Neutrophil (primary cell): Measurements from ENCODE around the gene HLA-A.

ENCODE experiments used
- H3K27ac ChIP-seq: fragments of 200-600 bp; sonication (generic); 2 replicates; pipeline ENCODE4 v1.5.1; 2016; ENCODE audit warnings: mild to moderate bottlenecking, moderate library complexity
- H3K27me3 ChIP-seq: fragments of 200-600 bp; sonication (generic); 2 replicates; pipeline ENCODE4 v1.6.0; 2016; ENCODE audit warnings: mild to moderate bottlenecking
- H3K36me3 ChIP-seq: fragments of 200-600 bp; sonication (generic); 2 replicates; pipeline ENCODE4 v1.5.1; 2017
- H3K4me1 ChIP-seq, 2 experiments: fragments of 200-600 bp in 1 of 2; sonication (generic) in 1 of 2; 1 replicate in 1 of 2; 2 replicates in 1 of 2; pipeline versions ENCODE4 v1.5.1 to v1.6.1; 2013 to 2016; ENCODE audit warnings: low read depth in 1 of 2, low read length in 1 of 2, mild to moderate bottlenecking in 1 of 2, moderate library complexity in 1 of 2; ENCODE audit not compliant: control insufficient read depth in 1 of 2, insufficient read depth in 1 of 2
- H3K4me3 ChIP-seq, 2 experiments: fragments of 200-600 bp in 1 of 2; sonication (generic) in 1 of 2; 1 replicate in 1 of 2; 2 replicates in 1 of 2; pipeline ENCODE4 v1.5.1; 2013 to 2016; ENCODE audit warnings: low read depth in 1 of 2, low read length in 1 of 2, mild to moderate bottlenecking in 1 of 2, moderate library complexity in 1 of 2
- H3K9me3 ChIP-seq: fragments of 200-600 bp; sonication (generic); 2 replicates; pipeline ENCODE4 v1.5.1; 2016
- CTCF ChIP-seq: fragments of 200-600 bp; sonication (generic); IDR thresholded peaks from 2 replicates; pipeline ENCODE4 v1.5.1; 2016; ENCODE audit warnings: antibody characterized with exemption

Gene HLA-A

GRCh38 chr6:29945281-29945820 is 3.0 kb downstream of the HLA-A start:
- peak overlapping the region; percentile 23 for H3K27ac ChIP-seq
- H3K36me3 ChIP-seq, result peaks cover 71% of the 10 kb centered on the region
- H3K27me3 ChIP-seq, result no peaks in the 10 kb centered on the region
- TF ChIP-seq CTCF, result no peak
- H3K4me3 ChIP-seq, result peak overlapping the region; percentile 41 to 80
- peaks cover 14 to 45% of the 10 kb centered on the region in 2 experiments for H3K4me1 ChIP-seq
- H3K9me3 ChIP-seq, result no peaks in the 10 kb centered on the region

DNA sequence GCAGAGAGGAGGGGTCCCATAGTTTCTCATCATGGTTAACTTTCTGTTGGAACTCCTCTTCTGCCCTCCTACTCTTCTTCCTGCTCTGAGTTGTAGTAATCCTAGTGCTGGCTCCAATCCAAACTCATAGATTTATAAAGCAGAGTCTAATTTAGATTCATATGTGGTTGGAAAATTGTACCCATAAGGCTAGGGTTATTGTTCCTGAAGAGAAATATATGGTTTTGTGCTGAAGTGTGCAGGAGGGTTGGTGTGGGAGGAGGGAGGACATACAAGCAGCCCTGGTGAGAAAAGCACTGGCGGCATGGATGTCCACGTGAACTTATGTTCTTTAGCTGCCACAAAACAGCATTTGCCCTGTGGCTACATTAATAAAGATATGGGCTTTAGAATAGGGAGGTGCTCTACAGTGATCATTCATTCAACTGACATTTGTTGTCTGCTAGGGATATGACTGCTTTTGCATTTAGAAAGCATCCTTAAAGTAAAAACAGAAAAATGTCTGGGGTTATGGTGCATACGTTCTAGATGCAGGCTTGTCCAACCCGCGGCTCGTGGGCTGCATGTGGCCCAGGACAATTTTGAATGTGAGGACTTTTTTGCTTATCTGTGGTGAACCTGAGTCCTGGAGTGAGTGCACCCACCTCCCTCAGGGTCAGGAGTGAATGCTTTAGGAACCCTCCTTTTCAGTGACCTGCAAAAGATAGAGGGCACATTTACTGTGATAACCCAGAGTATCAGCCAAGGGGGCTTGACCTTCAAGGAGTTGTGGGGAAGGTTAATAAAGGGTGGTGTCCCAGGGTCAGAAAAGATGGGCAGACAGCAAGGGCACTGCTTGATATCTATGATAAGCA is 4.1 kb downstream of the HLA-A start:
- Histone ChIP-seq H3K27ac (peak overlapping the region; percentile 15), H3K4me1 (peaks cover 14 to 35% of the 10 kb centered on the region in 2 experiments), H3K27me3 (no peaks in the 10 kb centered on the region), H3K9me3 (no peaks in the 10 kb centered on the region), H3K36me3 (peaks cover 72% of the 10 kb centered on the region), H3K4me3 (peak overlapping the region; percentile 2 to 14)
- TF ChIP-seq CTCF, result no peak

DNA sequence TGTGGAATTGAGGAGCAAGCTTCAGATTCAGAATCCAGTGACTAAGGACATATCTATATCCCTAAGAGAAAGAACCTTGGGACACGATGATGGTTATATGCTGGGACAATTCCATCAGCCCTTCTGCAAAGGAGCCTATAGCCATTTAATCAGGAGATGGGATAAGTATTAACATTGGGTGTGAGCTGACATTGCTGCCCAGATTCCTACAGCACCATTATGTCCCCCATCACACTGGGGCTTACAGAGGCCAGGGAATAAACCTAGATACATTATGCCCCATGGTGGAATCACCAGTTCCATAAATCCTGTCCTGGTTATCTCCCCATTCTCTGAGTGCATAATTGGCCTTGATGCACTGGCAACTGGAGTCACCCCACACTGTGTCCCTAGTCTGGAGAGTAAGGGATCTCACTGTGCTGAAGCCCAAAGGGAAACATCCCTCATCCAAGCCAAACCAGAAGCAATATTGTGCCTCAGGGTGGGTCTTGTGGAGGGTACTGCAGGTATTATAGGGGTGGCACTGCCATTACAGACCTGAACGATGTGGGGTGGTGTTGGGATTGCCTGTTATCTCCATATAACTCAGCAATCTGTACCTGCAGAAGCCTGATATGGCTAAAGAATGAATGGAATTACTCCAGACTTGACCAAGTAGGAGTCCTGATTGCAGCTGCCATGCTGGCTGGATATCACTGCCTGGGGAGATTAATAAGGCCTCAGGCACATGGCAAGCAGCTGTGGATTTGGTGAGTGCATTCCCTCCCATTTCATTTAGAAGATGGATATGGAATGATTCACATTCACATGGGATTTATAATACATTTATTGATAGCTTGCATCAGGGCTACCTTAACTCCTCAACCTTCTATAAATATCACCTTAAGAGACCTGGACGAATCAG is 5.0 kb downstream of the HLA-A start:
- TF ChIP-seq CTCF, result no peak
- Histone ChIP-seq H3K27ac (peak overlapping the region; percentile 42), H3K36me3 (peaks cover 77% of the 10 kb centered on the region), H3K4me3 (no peak overlapping the region), H3K4me1 (peaks cover 14 to 30% of the 10 kb centered on the region in 2 experiments), H3K27me3 (no peaks in the 10 kb centered on the region), H3K9me3 (no peaks in the 10 kb centered on the region)

GRCh38 chr6:29948277-29948676 is 5.9 kb downstream of the HLA-A start:
- no peak for TF ChIP-seq CTCF
- peak overlapping the region; percentile 47 for H3K27ac ChIP-seq
- no peaks in the 10 kb centered on the region for H3K9me3 ChIP-seq
- no peaks in the 10 kb centered on the region for H3K27me3 ChIP-seq
- peaks cover 14 to 30% of the 10 kb centered on the region in 2 experiments for H3K4me1 ChIP-seq
- no peak overlapping the region for H3K4me3 ChIP-seq
- H3K36me3 ChIP-seq, result peaks cover 76% of the 10 kb centered on the region

GRCh38 chr6:29949934-29950333 is 7.6 kb downstream of the HLA-A start:
- Histone ChIP-seq H3K9me3 (no peaks in the 10 kb centered on the region), H3K4me1 (peaks cover 14% of the 10 kb centered on the region in 2 experiments), H3K27me3 (no peaks in the 10 kb centered on the region), H3K27ac (no peak overlapping the region), H3K36me3 (peaks cover 60% of the 10 kb centered on the region), H3K4me3 (no peak overlapping the region)
- TF ChIP-seq CTCF, result no peak
